Measurements from ENCODE around the gene CRMP1.

GRCh38 chr4:5810770-5811430 is 82.0 kb downstream of the CRMP1 start:
- TF ChIP-seq CTCF (IDR thresholded peaks at IDR 0.05) (no peak), POLR2A (IDR thresholded peaks at IDR 0.05) (no peak)
